WTC11 (cell line): ENCODE data around the gene CNGA3. TPM values are rescaled to one million over a fixed set of nuclear protein-coding genes. Genes with fewer than 3 reads are reported as not detected.

ENCODE experiments used
- ATAC-seq: fragments of 200-7000 bp; cut with Tn5 transposase; 2 replicates; pipeline ENCODE4 v1.10.0; 2021; ENCODE audit warnings: mild to moderate bottlenecking, moderate library complexity
- CTCF ChIA-PET: fragments of 300-600 bp; sonication (Branson Sonifier 250); formaldehyde crosslinking; loops from one replicate; lab custom pipeline; 2021; ENCODE audit warnings: antibody characterized with exemption; lab: Charles Lee
- POLR2A ChIA-PET: fragments of 350-600 bp; sonication (Branson Sonifier 250); formaldehyde crosslinking; loops from one replicate; lab custom pipeline; 2021; ENCODE audit warnings: antibody characterized with exemption; lab: Charles Lee
- DNase-seq: peaks from one replicate; pipeline ENCODE4 v3.0.0; 2021; ENCODE audit warnings: low spot score
- H3K27ac Mint-ChIP-seq: 2 replicates; pipeline ENCODE4 v1.8.0; 2021; ENCODE audit warnings: mixed read lengths
- H3K27me3 Mint-ChIP-seq: 2 replicates; pipeline ENCODE4 v1.8.0; 2021; ENCODE audit warnings: low read depth, mild to moderate bottlenecking, moderate library complexity, mixed read lengths
- H3K36me3 Mint-ChIP-seq: 2 replicates; pipeline ENCODE4 v1.8.0; 2021; ENCODE audit warnings: mixed read lengths
- H3K4me1 Mint-ChIP-seq: 2 replicates; pipeline ENCODE4 v1.8.0; 2022; ENCODE audit warnings: mixed read lengths
- H3K4me3 Mint-ChIP-seq: 2 replicates; pipeline ENCODE4 v1.8.0; 2021; ENCODE audit warnings: mild to moderate bottlenecking, moderate library complexity, mixed read lengths
- H3K9me3 Mint-ChIP-seq: 2 replicates; pipeline ENCODE4 v1.8.0; 2021; ENCODE audit warnings: mixed read lengths
- CBFB ChIP-seq: sonication (generic); formaldehyde crosslinking; IDR thresholded peaks from 2 replicates; pipeline ENCODE4 v1.8.1; 2022; ENCODE audit warnings: mild to moderate bottlenecking, low read depth, missing genetic modification reagents
- CTCF ChIP-seq: fragments of 200-600 bp; IDR thresholded peaks from 2 replicates; pipeline ENCODE4 v1.8.0; 2022; ENCODE audit warnings: antibody characterized with exemption
- E2F5 ChIP-seq: sonication (generic); formaldehyde crosslinking; IDR thresholded peaks from 2 replicates; pipeline ENCODE4 v1.8.1; 2022; ENCODE audit warnings: mild to moderate bottlenecking, moderate library complexity, missing genetic modification reagents
- GTF2I ChIP-seq: fragments of 250-450 bp; sonication (Bioruptor Pico); conservative IDR thresholded peaks from 2 replicates; pipeline ENCODE4 v1.4.0; 2021; ENCODE audit warnings: mild to moderate bottlenecking
- HMGA2 ChIP-seq: fragments of 250-450 bp; sonication (Bioruptor Pico); IDR thresholded peaks from 2 replicates; pipeline ENCODE4 v1.4.0; 2021; ENCODE audit warnings: mild to moderate bottlenecking, moderate library complexity
- IRF1 ChIP-seq: sonication (generic); formaldehyde crosslinking; IDR thresholded peaks from 2 replicates; pipeline ENCODE4 v1.8.0; 2023; ENCODE audit warnings: missing genetic modification reagents
- IRF2 ChIP-seq: sonication (generic); formaldehyde crosslinking; IDR thresholded peaks from 2 replicates; pipeline ENCODE4 v1.8.0; 2022; ENCODE audit warnings: low read depth, missing genetic modification reagents, borderline replicate concordance
- MYBL2 ChIP-seq: sonication (generic); formaldehyde crosslinking; IDR thresholded peaks from 2 replicates; pipeline ENCODE4 v1.8.1; 2023; ENCODE audit warnings: mild to moderate bottlenecking, moderate library complexity, missing genetic modification reagents
- NFE2L1 ChIP-seq: sonication (generic); formaldehyde crosslinking; IDR thresholded peaks from 2 replicates; pipeline ENCODE4 v1.8.1; 2023; ENCODE audit warnings: missing genetic modification reagents
- NR3C1 ChIP-seq: sonication (generic); formaldehyde crosslinking; conservative IDR thresholded peaks from 2 replicates; pipeline ENCODE4 v1.8.1; 2023; ENCODE audit warnings: low read depth, mild to moderate bottlenecking, missing genetic modification reagents
- PRDM15 ChIP-seq: sonication (generic); formaldehyde crosslinking; IDR thresholded peaks from 2 replicates; pipeline ENCODE4 v1.8.0; 2022; ENCODE audit warnings: missing genetic modification reagents
- PRRX2 ChIP-seq: fragments of 250-450 bp; sonication (Bioruptor Pico); IDR thresholded peaks from 2 replicates; pipeline ENCODE4 v1.8.0; 2021; ENCODE audit warnings: mild to moderate bottlenecking
- SMAD4 ChIP-seq: sonication (generic); formaldehyde crosslinking; IDR thresholded peaks from 2 replicates; pipeline ENCODE4 v1.8.0; 2022; ENCODE audit warnings: mild to moderate bottlenecking, missing genetic modification reagents
- SOX15 ChIP-seq: fragments of 250-450 bp; sonication (Bioruptor Pico); IDR thresholded peaks from 2 replicates; pipeline ENCODE4 v1.9.0; 2021; ENCODE audit warnings: mild to moderate bottlenecking
- ZNF396 ChIP-seq: fragments of 250-450 bp; sonication (Bioruptor Pico); IDR thresholded peaks from 2 replicates; pipeline ENCODE4 v1.8.0; 2021; ENCODE audit warnings: mild to moderate bottlenecking, moderate library complexity, borderline replicate concordance
- ZNF423 ChIP-seq: fragments of 250-450 bp; sonication (Bioruptor Pico); IDR thresholded peaks from 2 replicates; pipeline ENCODE4 v2.1.2; 2022; ENCODE audit warnings: mild to moderate bottlenecking, moderate library complexity
- total RNA-seq: library from RNA; stranded (reverse); gene quantifications from 3 replicates; pipeline ENCODE4 v1.2.3, GENCODE V29; 2021
- TF ChIP-seq, protein P1 (sequence below): sonication (generic); formaldehyde crosslinking; IDR thresholded peaks from 2 replicates; pipeline ENCODE4 v1.8.1; 2023; ENCODE audit warnings: mild to moderate bottlenecking, missing genetic modification reagents, moderate library complexity
- TF ChIP-seq, protein P2 (sequence below): sonication (generic); formaldehyde crosslinking; IDR thresholded peaks from 2 replicates; pipeline ENCODE4 v1.8.0; 2022; ENCODE audit warnings: mild to moderate bottlenecking, missing genetic modification reagents
- TF ChIP-seq, protein P3 (sequence below): sonication (generic); formaldehyde crosslinking; IDR thresholded peaks from 2 replicates; pipeline ENCODE4 v1.8.1; 2022; ENCODE audit warnings: low read depth, missing genetic modification reagents, borderline replicate concordance

CNGA3 gene
- total RNA-seq, 1 experiment from 2014 or later, result not detected

- no peak for TF ChIP-seq HMGA2 (CRISPR knock-in tag)
- no peak for TF ChIP-seq ZNF423 (CRISPR knock-in tag)
- no peak for TF ChIP-seq IRF2 (CRISPR knock-in tag)
- TF ChIP-seq, protein P1, sequence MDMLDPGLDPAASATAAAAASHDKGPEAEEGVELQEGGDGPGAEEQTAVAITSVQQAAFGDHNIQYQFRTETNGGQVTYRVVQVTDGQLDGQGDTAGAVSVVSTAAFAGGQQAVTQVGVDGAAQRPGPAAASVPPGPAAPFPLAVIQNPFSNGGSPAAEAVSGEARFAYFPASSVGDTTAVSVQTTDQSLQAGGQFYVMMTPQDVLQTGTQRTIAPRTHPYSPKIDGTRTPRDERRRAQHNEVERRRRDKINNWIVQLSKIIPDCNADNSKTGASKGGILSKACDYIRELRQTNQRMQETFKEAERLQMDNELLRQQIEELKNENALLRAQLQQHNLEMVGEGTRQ (CRISPR knock-in tag), result no peak
- TF ChIP-seq MYBL2 (CRISPR knock-in tag), result no peak
- no peak for TF ChIP-seq PRRX2 (CRISPR knock-in tag)
- TF ChIP-seq PRDM15 (CRISPR knock-in tag), result no peak
- TF ChIP-seq CTCF, result no peak
- TF ChIP-seq IRF1, result no peak
- TF ChIP-seq SOX15 (CRISPR knock-in tag), result no peak
- no peak for TF ChIP-seq ZNF396 (CRISPR knock-in tag)
- TF ChIP-seq, protein P2, sequence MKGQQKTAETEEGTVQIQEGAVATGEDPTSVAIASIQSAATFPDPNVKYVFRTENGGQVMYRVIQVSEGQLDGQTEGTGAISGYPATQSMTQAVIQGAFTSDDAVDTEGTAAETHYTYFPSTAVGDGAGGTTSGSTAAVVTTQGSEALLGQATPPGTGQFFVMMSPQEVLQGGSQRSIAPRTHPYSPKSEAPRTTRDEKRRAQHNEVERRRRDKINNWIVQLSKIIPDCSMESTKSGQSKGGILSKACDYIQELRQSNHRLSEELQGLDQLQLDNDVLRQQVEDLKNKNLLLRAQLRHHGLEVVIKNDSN (CRISPR knock-in tag), result no peak
These were observed 31.9 kb downstream of the CNGA3 start (continued) for GRCh38 chr2:98378196-98378595.

- peaks cover 29% of the 10 kb centered on the region for H3K4me1 Mint-ChIP-seq
- no peaks in the 10 kb centered on the region for H3K9me3 Mint-ChIP-seq
- no peak for TF ChIP-seq GTF2I (CRISPR knock-in tag)
- no peak for TF ChIP-seq PRRX2 (CRISPR knock-in tag)
- TF ChIP-seq CBFB (CRISPR knock-in tag), result no peak
- TF ChIP-seq NFE2L1 (CRISPR knock-in tag), result no peak
- TF ChIP-seq SMAD4, result no peak
- no peak for TF ChIP-seq E2F5 (CRISPR knock-in tag)
- TF ChIP-seq NR3C1 (CRISPR knock-in tag), result no peak
- TF ChIP-seq, protein P3, sequence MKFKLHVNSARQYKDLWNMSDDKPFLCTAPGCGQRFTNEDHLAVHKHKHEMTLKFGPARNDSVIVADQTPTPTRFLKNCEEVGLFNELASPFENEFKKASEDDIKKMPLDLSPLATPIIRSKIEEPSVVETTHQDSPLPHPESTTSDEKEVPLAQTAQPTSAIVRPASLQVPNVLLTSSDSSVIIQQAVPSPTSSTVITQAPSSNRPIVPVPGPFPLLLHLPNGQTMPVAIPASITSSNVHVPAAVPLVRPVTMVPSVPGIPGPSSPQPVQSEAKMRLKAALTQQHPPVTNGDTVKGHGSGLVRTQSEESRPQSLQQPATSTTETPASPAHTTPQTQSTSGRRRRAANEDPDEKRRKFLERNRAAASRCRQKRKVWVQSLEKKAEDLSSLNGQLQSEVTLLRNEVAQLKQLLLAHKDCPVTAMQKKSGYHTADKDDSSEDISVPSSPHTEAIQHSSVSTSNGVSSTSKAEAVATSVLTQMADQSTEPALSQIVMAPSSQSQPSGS (CRISPR knock-in tag), result no peak
- peaks cover 11% of the 10 kb centered on the region for H3K27me3 Mint-ChIP-seq
- H3K4me3 Mint-ChIP-seq, result no peak overlapping the region
- DNase-seq (no peak), ATAC-seq (no peak)
- ChIA-PET CTCF (interaction anchor here (1.0 to 1.7 kb wide), 2 partner anchors 8 to 110 kb away, joined by 4 to 6 read pairs; no protein-coding TSS in a partner anchor), POLR2A (no interaction called here)
- no peaks in the 10 kb centered on the region for H3K36me3 Mint-ChIP-seq
- no peak overlapping the region for H3K27ac Mint-ChIP-seq
These were observed 32.6 kb downstream of the CNGA3 start for GRCh38 chr2:98378901-98379300.
